ENCODE results near the gene C10orf105.
A peak's percentile ranks its signal among the peaks of the same experiment; 100 is the strongest.

The C10orf105 gene

GRCh38 chr10:71716426-71716825 lies 3.2 kb downstream of the C10orf105 start:
- DNase-seq (ENCODE audit: low spot score) (no peak), FAIRE-seq (no peak)

GRCh38 chr10:71715860-71716259 lies 3.7 kb downstream of the C10orf105 start:
- DNase-seq (ENCODE audit: low spot score), result no peak
- FAIRE-seq, result no peak

DNA sequence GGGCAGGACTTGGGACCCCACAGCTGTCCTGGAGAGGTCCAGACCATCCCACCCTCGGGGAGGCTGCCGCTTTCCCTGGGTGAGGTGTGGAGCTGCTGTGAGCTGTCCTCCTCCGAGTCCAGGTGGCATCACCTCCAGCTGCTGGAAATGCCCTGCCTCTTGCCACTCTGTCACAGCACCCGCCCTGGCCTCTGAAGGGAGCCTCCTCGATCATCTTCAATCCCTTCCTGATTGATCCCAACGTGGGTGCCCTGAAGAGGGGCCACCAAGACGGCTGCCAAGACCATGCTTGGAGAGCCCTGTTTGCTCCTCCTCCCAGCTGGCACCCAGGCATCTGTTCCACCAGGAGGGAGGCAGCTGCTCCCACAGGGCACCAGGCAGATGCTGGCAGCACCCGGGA lies 4.6 kb downstream of the C10orf105 start:
- DNase-seq (ENCODE audit: low spot score), result no peak
- FAIRE-seq, result no peak

- DNase-seq (ENCODE audit: low spot score), result no peak
- FAIRE-seq, result no peak
Observed at GRCh38 chr10:71714592-71714991, 5.0 kb downstream of the C10orf105 start.

DNA sequence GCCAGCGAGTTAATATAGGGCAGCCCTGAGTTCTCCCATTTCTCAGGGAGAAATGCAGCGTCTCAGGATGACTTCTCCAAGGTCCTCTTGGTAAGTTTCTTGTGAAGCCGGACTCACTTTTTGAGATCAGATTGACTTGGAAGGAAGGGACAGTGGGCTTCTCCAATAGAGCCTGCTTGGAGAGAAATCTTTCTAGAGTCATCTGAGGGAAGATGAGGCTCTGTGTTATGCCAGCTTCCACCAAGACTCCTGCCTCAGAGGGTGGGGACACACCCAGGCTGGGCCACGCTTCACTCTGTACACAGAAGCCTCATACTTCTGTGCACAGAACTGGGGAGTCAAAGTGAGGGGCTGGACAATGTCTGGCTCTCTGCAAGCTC lies 5.6 kb downstream of the C10orf105 start:
- FAIRE-seq, result no peak
- DNase-seq (ENCODE audit: low spot score), result no peak

DNA sequence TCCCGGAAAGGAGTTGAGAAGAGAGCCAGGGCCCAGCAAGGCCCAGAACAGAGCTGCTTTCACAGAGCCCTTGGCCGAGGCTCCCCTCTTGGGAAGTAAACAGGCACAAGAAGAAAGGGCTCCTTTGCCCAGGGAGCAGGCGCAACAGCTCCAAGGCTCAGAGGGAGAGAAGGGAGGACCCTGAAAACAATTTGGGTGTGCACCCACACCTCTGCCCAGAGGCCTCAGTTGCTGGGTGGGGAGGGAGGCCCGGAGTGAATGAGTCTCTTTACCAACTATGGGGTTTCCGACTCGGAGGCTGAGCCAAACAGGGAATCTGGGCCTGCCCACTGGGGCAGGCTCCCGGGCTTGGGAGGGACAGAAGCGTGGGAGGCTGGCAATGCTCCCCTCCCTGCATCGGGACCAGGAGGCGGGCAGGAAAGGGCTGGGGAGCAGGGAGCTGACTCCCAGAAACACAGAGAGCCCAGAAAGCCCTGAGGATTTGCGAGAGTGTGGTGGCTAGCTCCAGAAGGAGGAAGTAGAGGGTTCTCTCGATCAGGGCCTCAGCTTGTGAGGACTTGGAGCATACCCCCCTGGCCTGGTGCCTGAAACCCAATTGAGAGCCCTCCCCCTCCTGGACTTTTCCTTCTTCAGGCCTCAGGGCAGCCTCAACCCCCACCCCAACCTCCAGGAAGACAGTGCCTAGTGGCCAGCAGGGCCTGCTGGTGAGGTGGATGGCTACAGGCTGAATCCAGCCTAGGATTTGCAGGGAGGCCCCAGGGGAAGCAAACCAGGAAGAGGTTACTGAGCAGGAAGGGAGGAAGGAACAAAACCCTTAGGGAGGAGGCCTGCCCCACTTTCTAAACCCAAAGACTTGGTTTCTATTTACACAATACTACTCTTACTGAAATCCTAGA lies 6.2 kb downstream of the C10orf105 start:
- FAIRE-seq, result no peak
- DNase-seq (ENCODE audit: low spot score), result no peak

DNA sequence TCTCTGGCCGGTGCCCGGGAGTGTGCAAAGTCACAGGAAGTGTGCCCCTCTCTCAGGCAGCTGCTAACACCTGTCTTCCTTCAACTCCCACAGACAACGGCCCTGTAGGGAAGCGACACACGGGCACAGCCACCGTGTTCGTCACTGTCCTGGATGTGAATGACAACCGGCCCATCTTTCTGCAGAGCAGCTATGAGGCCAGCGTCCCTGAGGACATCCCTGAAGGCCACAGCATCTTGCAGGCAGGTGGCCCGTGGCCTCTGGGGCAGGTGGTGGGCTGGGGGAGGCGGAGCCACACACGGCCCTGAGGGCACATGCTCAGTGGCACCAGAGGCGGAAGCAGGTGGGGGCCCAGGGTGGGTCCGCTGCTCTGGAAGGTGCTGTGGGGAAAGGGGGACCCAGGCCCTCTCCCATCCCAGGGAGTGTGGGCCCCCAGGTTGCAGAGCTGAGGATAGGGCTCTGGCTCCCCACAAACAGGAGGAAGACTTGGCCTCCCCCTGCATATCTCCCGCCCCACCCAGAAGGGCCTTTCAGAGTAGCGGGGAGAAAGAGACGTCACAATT lies 6.9 kb downstream of the C10orf105 start:
- no peak for FAIRE-seq
- no peak for DNase-seq (ENCODE audit: low spot score)

GRCh38 chr10:71712170-71712569 lies 7.4 kb downstream of the C10orf105 start:
- DNase-seq (ENCODE audit: low spot score) (no peak), FAIRE-seq (no peak)

GRCh38 chr10:71711052-71711623 lies 8.4 kb downstream of the C10orf105 start:
- FAIRE-seq, result no peak
- peak; percentile 26 for DNase-seq (ENCODE audit: low spot score)

DNA sequence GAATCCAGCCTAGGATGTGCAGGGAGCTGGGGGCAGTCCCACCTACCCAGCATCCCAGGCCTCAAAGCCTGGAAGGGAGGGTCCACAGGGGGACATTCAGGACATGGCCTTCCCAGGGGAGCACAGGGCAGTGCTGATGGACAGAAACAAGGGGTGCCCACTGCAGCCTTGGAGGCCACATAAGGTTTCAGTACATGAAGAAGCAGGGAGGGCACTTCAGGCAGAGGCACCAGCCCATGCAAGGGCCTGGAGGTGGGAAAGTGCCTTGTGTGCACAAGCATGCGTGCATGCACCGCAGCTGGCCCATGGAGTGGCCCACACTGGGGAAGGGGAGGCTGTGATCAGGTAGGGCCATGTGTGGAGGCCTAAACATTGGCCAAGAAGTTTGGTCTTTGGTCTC lies 9.1 kb downstream of the C10orf105 start:
- DNase-seq (ENCODE audit: low spot score) (no peak), FAIRE-seq (no peak)

GRCh38 chr10:71708897-71709882 lies 10.4 kb downstream of the C10orf105 start:
- DNase-seq (ENCODE audit: low spot score), result no peak
- FAIRE-seq, result no peak

GRCh38 chr10:71708301-71708703 lies 11.3 kb downstream of the C10orf105 start:
- FAIRE-seq (no peak), DNase-seq (ENCODE audit: low spot score) (no peak)

DNA sequence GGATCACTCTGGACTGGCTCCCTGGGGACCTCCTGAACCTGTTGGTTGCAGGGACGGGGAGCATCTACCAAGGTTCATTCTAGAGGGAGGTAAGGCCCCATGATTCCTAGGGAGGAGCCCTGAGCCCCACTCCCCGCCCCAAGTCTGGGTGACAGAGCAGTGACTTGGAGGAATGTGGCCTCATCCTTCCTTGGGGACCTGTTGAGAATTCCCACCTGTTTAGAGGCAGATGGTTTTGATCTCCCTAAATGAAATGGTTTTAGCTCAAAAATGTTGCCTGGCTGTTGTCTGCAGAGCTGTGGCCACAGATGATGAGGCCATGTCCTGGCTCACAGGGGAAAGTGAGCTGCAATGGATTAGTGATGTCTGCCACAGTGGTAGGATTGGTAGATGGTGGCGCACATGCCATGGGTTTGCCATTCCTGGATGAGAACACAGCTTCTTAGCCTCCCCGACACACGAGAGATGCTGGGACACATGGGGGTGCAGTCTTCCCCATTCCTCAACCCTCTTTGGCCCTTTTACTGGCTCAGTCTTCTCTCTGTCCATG lies 12.3 kb downstream of the C10orf105 start:
- FAIRE-seq, result no peak
- DNase-seq (ENCODE audit: low spot score), result no peak

GRCh38 chr10:71706216-71707121 lies 13.1 kb downstream of the C10orf105 start:
- no peak for DNase-seq (ENCODE audit: low spot score)
- no peak for FAIRE-seq

DNA sequence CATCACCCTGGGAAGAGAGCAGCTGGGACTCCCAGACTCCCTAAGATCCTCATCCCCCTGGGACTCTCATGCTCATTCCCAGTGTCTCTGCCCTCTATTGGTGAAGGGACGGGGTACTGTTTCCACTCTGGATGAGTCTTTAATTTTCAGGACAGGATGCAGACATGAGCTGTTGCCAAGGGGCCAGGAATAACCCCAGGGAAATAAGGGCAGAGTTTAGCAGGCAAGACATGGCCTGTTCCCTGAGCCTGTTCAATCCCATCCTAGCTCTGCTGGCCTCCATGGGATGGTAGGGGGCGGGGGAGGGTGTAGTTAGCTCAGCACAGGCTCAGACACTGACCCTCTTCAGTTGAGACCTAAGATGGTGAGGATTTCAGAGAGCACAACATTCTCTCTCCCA lies 14.0 kb downstream of the C10orf105 start:
- FAIRE-seq, result no peak
- no peak for DNase-seq (ENCODE audit: low spot score)

DNA sequence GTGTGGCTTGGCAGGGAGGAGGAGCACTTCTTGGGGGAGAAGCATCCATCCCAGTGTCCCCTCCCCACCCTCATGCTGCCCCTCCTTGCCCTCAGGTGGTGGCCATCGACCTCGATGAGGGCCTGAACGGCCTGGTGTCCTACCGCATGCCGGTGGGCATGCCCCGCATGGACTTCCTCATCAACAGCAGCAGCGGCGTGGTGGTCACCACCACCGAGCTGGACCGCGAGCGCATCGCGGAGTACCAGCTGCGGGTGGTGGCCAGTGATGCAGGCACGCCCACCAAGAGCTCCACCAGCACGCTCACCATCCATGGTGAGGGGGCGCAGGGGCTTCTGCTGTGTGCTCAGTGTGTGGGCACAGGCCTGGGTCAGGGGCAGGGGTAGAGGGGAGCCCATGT lies 14.8 kb downstream of the C10orf105 start:
- DNase-seq (ENCODE audit: low spot score) (no peak), FAIRE-seq (no peak)

- DNase-seq (ENCODE audit: low spot score) (no peak), FAIRE-seq (no peak)
Observed at GRCh38 chr10:71703577-71703976, 16.0 kb downstream of the C10orf105 start.

DNA sequence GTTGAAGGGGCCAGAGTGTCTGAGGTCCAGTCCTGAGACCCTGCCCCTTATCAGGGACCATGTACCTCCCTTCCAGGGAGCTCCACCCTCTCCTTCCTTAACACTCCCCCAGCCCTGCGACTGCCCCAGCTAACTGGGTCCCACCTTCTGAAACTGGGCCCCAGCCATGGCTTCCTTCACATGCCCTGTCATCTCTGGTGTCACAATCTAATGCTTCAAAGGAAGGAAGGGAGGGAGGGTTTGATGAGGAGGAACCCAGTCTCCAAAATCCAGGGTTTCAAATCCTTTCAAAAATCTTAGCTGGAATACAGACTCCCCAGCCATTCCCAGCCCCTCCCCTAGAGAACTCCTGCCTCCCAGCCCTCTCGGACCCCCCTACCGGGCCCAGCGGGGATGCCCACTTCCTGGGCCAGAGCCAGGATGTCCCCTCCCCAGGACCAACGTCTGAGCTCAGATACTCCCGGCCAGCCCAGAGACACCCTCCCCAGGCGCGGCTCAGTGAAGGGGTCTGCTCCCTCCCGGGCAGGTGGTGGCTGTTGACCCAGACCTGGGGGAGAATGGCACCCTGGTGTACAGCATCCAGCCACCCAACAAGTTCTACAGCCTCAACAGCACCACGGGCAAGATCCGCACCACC lies 18.0 kb downstream of the C10orf105 start:
- DNase-seq (ENCODE audit: low spot score) (no peak), FAIRE-seq (no peak)

DNA sequence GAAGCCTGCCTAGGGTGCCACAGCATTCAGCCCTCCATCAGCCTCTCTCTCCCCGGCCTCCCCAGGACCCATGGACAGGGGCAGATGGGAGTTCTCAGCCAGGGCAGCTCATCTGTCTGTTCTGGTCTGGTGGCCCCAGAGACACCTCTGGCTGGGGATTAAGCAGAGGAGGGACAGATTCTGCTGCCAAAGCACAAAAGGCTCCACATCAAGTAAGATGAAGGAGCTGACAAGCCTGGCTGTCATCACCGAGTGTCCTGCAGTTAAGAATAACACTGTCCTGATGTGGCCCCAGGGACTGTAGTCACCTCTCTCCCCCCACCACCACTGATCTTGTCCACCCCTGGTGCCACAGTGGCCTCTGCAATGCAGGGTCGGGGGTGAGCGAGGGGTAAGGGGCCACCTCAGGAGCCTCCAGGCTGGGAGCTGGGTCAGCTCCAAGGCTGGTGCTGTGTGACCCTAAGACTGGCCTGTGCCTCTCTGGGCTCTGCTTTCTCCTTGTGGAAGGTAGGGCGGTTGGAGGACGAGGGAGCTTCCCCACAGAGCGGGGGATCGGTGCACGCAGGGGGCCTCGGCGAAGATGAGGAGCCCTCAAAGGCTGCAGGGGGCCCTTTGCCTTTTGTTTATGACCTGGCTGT lies 18.7 kb downstream of the C10orf105 start:
- FAIRE-seq (no peak), DNase-seq (ENCODE audit: low spot score) (no peak)
